Upper lobe of left lung (tissue), 6 donors: ENCODE measurements around the gene TSPAN31. TPM values are rescaled to one million over a fixed set of nuclear protein-coding genes. Genes with fewer than 3 reads are reported as not detected.
A peak's percentile ranks its signal among the peaks of the same experiment; 100 is the strongest.

Experiments
- ATAC-seq, 2 donors: fragments of 200-7000 bp; cut with Tn5 transposase; one replicate each; pipeline ENCODE4 v1.9.1; 2022; ENCODE audit warnings: mild to moderate bottlenecking in 2 of 2, moderate library complexity in 2 of 2; ENCODE audit not compliant: low FRiP score in 2 of 2
- DNase-seq, 2 donors: peaks; one replicate each; pipeline ENCODE4 v3.0.0-alpha.2; 2019 to 2020
- H3K27ac ChIP-seq, 4 donors: fragments of 200-600 bp; sonication (generic); one replicate each; pipeline ENCODE4 v1.5.1; 2016 to 2019
- H3K27me3 ChIP-seq, 4 donors: fragments of 200-600 bp; sonication (generic); one replicate each; pipeline ENCODE4 v1.5.1; 2017 to 2019
- H3K36me3 ChIP-seq, 4 donors: fragments of 200-600 bp; sonication (generic); one replicate each; pipeline ENCODE4 v1.5.1; 2016 to 2019
- H3K4me1 ChIP-seq, 4 donors: fragments of 200-600 bp; sonication (generic); one replicate each; pipeline ENCODE4 v1.5.1; 2018 to 2019
- H3K4me3 ChIP-seq, 4 donors: fragments of 200-600 bp; sonication (generic); one replicate each; pipeline ENCODE4 v1.5.1; 2017 to 2019; ENCODE audit warnings: mild to moderate bottlenecking in 2 of 4, moderate library complexity in 1 of 4
- H3K9me3 ChIP-seq, 4 donors: fragments of 200-600 bp; sonication (generic); one replicate each; pipeline ENCODE4 v1.5.1; 2018 to 2019
- EP300 ChIP-seq, 4 donors: sonication (generic); formaldehyde crosslinking; IDR thresholded peaks; one replicate each; pipeline ENCODE4 v1.5.1; 2017; ENCODE audit warnings: antibody characterized with exemption in 4 of 4, control low read depth in 2 of 4
- POLR2A ChIP-seq, 4 donors: fragments of 450-650 bp; IDR thresholded peaks; one replicate each; pipeline ENCODE4 v1.5.1; 2016 to 2017; ENCODE audit warnings: antibody characterized with exemption in 4 of 4, mild to moderate bottlenecking in 2 of 4
- POLR2AphosphoS5 ChIP-seq, 2 donors: sonication (generic); formaldehyde crosslinking; IDR thresholded peaks; one replicate each; pipeline ENCODE4 v1.5.1; 2017; ENCODE audit warnings: antibody characterized with exemption in 2 of 2
- WGBS, 2 donors: methylation state at CpG; one replicate each; pipeline ENCODE4 v1.1.5; 2017 to 2018; 5-methylcytosine and 5-hydroxymethylcytosine counted together
- total RNA-seq, 6 donors: library from RNA; depleted of rRNA in 4 of 6; stranded (reverse); fragments of >200 nt in 4 of 6; gene quantifications; one replicate each; pipeline versions ENCODE4 v1.1.0 to v1.2.1, GENCODE V29; 2016 to 2021
- TF ChIP-seq, protein P1 (sequence below), 6 experiments: fragments of 450-650 bp in 4 of 6; fragments of 200-600 bp in 2 of 6; sonication (generic) in 2 of 6; IDR thresholded peaks; one replicate each; pipeline ENCODE4 v1.5.1; 2016 to 2019; ENCODE audit warnings: antibody characterized with exemption in 6 of 6
- donor health status: DM: no; HTN: no; CAD: no; lungs with moderate emphysema.
- donor health status: DM: no; HTN: yes; CAD: no; lungs with severe emphysema.

TSPAN31 gene
- total RNA-seq, 6 donors from 2014 or later, result 16.8 to 54.6 (median 37.3) TPM

DNA sequence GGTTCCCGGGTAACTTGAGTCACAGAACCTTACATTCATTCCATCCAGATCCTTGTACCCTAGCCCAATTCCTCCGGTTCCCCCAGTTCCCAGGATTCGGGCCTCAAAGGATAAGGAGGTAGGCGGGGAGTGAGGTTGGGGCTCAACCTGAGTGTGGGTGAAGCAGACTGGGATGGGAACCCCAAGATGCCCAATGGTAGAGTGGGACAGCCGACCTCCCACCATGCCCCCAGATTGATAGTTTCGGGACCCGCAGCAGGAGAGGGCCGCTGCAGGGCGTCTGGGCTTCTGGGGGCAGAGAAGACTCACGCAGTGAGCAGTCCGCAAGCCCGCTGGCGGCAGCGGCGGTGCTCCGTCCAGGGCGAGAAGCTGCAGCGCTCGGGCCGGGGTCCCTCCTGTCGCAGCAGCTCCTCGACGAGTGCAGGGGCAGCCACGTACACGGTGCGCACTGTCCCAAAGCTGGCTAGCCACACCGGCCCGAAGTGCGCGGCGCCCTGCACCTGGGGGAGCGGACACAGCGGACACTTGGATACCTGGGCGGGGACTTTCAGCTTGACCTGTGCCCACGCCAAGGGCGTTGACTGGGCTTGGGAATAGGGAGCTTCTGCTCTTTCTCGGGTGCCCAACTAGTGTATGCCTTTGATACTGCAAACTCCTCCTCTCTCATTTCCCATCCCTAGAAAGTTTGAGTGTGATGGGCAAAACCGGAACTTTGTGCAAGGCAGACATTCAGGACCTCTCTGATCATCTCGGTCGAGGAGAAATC is 21.0 kb downstream of the TSPAN31 start:
- Histone ChIP-seq H3K36me3 (peaks cover 0 to 20% (median 9%) of the 10 kb centered on the region in 4 donors), H3K9me3 (no peaks in the 10 kb centered on the region), H3K27ac (no peak overlapping the region), H3K4me3 (peak overlapping the region in 3 of 4 donors; percentile 42 to 56 (median 51)), H3K27me3 (peaks cover 0 to 24% (median 19%) of the 10 kb centered on the region in 4 donors), H3K4me1 (peaks cover 27 to 42% (median 31%) of the 10 kb centered on the region in 4 donors)
- WGBS, 2 donors, result 2 to 7% methylated on average over 10 to 12 of the region's 40 CpGs
- ATAC-seq, result peak; percentile 23 to 54
- TF ChIP-seq POLR2A (IDR thresholded peaks at IDR 0.05) (no peak), EP300 (IDR thresholded peaks at IDR 0.05) (no peak), POLR2AphosphoS5 (IDR thresholded peaks at IDR 0.05) (no peak)
- TF ChIP-seq, protein P1, sequence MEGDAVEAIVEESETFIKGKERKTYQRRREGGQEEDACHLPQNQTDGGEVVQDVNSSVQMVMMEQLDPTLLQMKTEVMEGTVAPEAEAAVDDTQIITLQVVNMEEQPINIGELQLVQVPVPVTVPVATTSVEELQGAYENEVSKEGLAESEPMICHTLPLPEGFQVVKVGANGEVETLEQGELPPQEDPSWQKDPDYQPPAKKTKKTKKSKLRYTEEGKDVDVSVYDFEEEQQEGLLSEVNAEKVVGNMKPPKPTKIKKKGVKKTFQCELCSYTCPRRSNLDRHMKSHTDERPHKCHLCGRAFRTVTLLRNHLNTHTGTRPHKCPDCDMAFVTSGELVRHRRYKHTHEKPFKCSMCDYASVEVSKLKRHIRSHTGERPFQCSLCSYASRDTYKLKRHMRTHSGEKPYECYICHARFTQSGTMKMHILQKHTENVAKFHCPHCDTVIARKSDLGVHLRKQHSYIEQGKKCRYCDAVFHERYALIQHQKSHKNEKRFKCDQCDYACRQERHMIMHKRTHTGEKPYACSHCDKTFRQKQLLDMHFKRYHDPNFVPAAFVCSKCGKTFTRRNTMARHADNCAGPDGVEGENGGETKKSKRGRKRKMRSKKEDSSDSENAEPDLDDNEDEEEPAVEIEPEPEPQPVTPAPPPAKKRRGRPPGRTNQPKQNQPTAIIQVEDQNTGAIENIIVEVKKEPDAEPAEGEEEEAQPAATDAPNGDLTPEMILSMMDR (IDR thresholded peaks at IDR 0.05), result no peak
- DNase-seq, result peak; percentile 40 to 86

DNA sequence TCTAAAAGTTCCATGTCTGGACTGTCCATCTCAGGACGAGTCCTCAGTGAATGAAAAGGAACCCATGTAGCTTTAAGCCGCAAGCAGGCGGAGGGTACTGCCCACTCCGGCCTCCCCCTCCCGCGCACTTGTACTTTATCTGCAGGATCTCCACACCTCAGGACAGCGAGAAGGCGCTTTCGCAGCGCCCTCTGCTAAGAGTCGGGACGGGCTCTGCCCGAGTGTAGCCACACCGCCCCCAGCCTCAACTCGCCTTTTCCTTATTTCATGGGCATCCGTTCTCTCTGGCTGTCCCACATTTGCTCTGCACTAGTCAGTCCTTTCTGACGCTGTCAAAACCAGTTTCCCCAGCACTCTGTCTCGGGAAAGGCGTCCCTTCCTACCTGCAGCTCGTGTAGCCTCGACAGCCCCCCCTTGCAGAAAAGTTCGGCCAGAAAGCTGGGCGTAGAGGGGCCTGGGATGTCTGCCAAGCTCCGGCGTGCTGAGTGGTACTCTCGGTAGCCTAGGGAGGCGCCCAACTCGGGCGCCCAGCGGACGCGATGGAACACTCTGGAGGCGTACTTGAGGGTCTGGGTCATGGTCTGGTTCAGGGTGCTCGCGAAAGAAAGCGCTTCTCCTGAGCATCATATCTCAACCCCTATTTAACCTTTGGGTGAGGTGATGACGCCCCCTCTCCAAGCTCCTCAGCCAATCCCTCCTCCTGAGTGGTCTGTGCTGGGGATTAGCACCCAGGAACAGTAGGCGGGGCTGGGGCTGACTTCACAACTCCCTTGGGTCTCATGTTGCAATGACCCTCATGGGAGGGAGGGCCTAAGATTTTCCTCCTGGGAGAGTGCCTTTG is 21.8 kb downstream of the TSPAN31 start, which contains the start of gene CYP27B1:
TSS of gene CYP27B1 (minus strand) at position 615 of the 841 bp plus-strand sequence. CDS start at position 578, 37 bp downstream.
- Histone ChIP-seq H3K27me3 (peaks cover 0 to 24% (median 19%) of the 10 kb centered on the region in 4 donors), H3K4me1 (peaks cover 35 to 50% (median 38%) of the 10 kb centered on the region in 4 donors), H3K9me3 (no peaks in the 10 kb centered on the region), H3K36me3 (peaks cover 0 to 21% (median 9%) of the 10 kb centered on the region in 4 donors), H3K27ac (no peak within 1 kb of the TSS), H3K4me3 (peak within 1 kb of the TSS in 3 of 4 donors; percentile 42 to 56 (median 51))
- DNase-seq (peak; percentile 80 to 82), ATAC-seq (peak; percentile 5 to 27)
- WGBS, 2 donors, result 7% methylated on average over 30 to 37 of the region's 38 CpGs
- TF ChIP-seq, protein P1 (IDR thresholded peaks at IDR 0.05), result no peak
- TF ChIP-seq POLR2A (IDR thresholded peaks at IDR 0.05), result peak in 1 of 4 donors; percentile 11
- TF ChIP-seq POLR2AphosphoS5 (IDR thresholded peaks at IDR 0.05), result no peak
- TF ChIP-seq EP300 (IDR thresholded peaks at IDR 0.05), result no peak

DNA sequence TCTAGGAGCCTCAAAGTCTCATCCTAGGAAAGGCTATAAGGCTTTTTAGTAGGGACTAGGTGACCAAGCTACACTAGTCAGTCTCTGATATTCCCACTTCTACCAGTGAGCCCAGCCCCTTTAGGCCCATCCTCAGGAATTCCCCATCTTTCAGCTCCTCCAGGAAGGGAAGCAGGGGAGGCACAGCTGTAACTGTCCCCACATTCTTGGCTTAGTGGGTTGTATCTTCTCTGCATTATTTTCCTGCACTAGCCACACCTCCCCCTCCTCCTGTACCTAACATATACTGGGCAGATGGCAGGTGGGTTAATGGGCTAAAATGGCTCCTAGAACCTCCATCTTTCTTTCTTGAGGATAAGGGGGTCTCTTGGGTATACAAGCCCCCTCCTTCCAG is 22.5 kb downstream of the TSPAN31 start:
- H3K36me3 ChIP-seq, result peaks cover 0 to 21% (median 9%) of the 10 kb centered on the region in 4 donors
- no peak for ATAC-seq
- TF ChIP-seq EP300 (IDR thresholded peaks at IDR 0.05), result no peak
- TF ChIP-seq POLR2AphosphoS5 (IDR thresholded peaks at IDR 0.05), result no peak
- no peak for TF ChIP-seq POLR2A (IDR thresholded peaks at IDR 0.05)
- TF ChIP-seq, protein P1 (IDR thresholded peaks at IDR 0.05), result no peak
- DNase-seq, result no peak
- H3K27me3 ChIP-seq, result peaks cover 0 to 24% (median 19%) of the 10 kb centered on the region in 4 donors
- no peak overlapping the region for H3K4me3 ChIP-seq
- H3K9me3 ChIP-seq, result no peaks in the 10 kb centered on the region
- no peak overlapping the region for H3K27ac ChIP-seq
- H3K4me1 ChIP-seq, result peaks cover 35 to 51% (median 39%) of the 10 kb centered on the region in 4 donors

DNA sequence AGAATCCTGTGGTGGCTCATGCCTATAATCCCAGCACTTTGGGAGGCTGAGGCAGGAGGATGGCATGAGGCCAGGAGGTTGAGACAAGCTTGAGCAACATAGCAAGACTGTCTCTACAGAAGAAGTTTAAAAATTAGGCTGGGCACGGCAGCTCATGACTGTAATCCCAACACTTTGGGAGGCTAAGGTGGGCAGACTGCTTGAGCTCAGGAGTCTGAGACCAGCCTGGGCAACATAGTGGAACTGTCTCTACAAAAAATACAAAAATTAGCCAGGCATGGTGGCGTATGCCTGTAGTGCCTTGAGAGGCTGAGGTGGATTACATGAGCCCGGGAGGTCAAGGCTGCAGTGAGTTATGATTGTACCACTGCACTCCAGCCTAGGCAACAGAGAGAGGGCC is 23.0 kb downstream of the TSPAN31 start:
- Histone ChIP-seq H3K27me3 (peaks cover 0 to 24% (median 19%) of the 10 kb centered on the region in 4 donors), H3K9me3 (no peaks in the 10 kb centered on the region), H3K4me1 (peaks cover 36 to 55% (median 39%) of the 10 kb centered on the region in 4 donors), H3K36me3 (peaks cover 0 to 21% (median 9%) of the 10 kb centered on the region in 4 donors), H3K4me3 (no peak overlapping the region), H3K27ac (no peak overlapping the region)
- no peak for DNase-seq
- no peak for ATAC-seq
- 83 to 87% methylated on average over 3 of the region's 3 CpGs for WGBS, 2 donors
- TF ChIP-seq POLR2A (IDR thresholded peaks at IDR 0.05) (no peak), EP300 (IDR thresholded peaks at IDR 0.05) (no peak)
- TF ChIP-seq, protein P1 (IDR thresholded peaks at IDR 0.05), result no peak
